A549 (cell line): ENCODE results near the gene RGS2. TPM values are rescaled to one million over a fixed set of nuclear protein-coding genes. Genes with fewer than 3 reads are reported as not detected.

Source experiments
- ATAC-seq, 2 experiments: fragments of 200-7000 bp in 1 of 2; fragments of >200 bp in 1 of 2; cut with Nextera tagmentation in 1 of 2; cut with Tn5 transposase in 1 of 2; 3 replicates each; pipeline versions ENCODE4 v1.8.0 to v1.9.1; 2018 to 2020; ENCODE audit warnings: mild to moderate bottlenecking in 1 of 2, moderate library complexity in 1 of 2
- CTCF ChIA-PET: fragments of 300-600 bp; sonication (Branson Sonifier 250); formaldehyde crosslinking; extraction: SDS; loops from one replicate; lab custom pipeline; 2021; ENCODE audit warnings: antibody characterized with exemption, inconsistent platforms; lab: Yijun Ruan, JAX
- POLR2A ChIA-PET: fragments of 350-600 bp; formaldehyde crosslinking; extraction: SDS; loops from one replicate; lab custom pipeline; 2021; ENCODE audit warnings: antibody characterized with exemption, inconsistent platforms; lab: Yijun Ruan, JAX
- DNase-seq, 2 experiments: peaks; one replicate each; pipeline versions ENCODE4 v3.0.0 to v3.0.0-alpha.2; 2011 to 2016; ENCODE audit warnings: low read depth in 1 of 2, low spot score in 1 of 2
- FAIRE-seq: peaks from 2 replicates; lab custom pipeline; 2011; peaks lifted over from hg19 to GRCh38; lab: Jason Lieb, UNC
- H3K27ac ChIP-seq, 2 experiments: fragments of >200 bp; sonication (Bioruptor Twin); formaldehyde crosslinking; 3 replicates each; pipeline ENCODE4 v1.5.1; 2016 to 2017
- H3K4me1 ChIP-seq: fragments of >200 bp; sonication (Bioruptor Twin); formaldehyde crosslinking; 3 replicates; pipeline ENCODE4 v1.6.1; 2016
- H3K4me2 ChIP-seq: fragments of >200 bp; sonication (Bioruptor Twin); formaldehyde crosslinking; 3 replicates; pipeline ENCODE4 v1.6.1; 2016
- H3K4me3 ChIP-seq: fragments of >200 bp; sonication (Bioruptor Twin); formaldehyde crosslinking; 3 replicates; pipeline ENCODE4 v1.5.1; 2016
- H3K9me3 ChIP-seq: fragments of >200 bp; sonication (Bioruptor Twin); formaldehyde crosslinking; 3 replicates; pipeline ENCODE4 v1.6.1; 2016
- ATOH8 ChIP-seq: fragments of 250-450 bp; sonication (Bioruptor Pico); IDR thresholded peaks from 2 replicates; pipeline ENCODE4 v1.5.0; 2020; ENCODE audit warnings: low read depth, mild to moderate bottlenecking, moderate library complexity
- BCL3 ChIP-seq: fragments of >200 bp; sonication (Bioruptor Twin); formaldehyde crosslinking; IDR thresholded peaks from 3 replicates; pipeline ENCODE4 v1.6.1; 2016
- CBX8 ChIP-seq: fragments of 200-600 bp; sonication (generic); IDR thresholded peaks from 2 replicates; pipeline ENCODE4 v1.6.1; 2016
- CHD4 ChIP-seq: fragments of 200-600 bp; sonication (generic); IDR thresholded peaks from 2 replicates; pipeline ENCODE4 v1.6.1; 2016; ENCODE audit warnings: antibody characterized with exemption, mild to moderate bottlenecking, borderline replicate concordance
- EHF ChIP-seq: fragments of 250-450 bp; sonication (Bioruptor Pico); IDR thresholded peaks from 2 replicates; pipeline ENCODE4 v1.5.0; 2020; ENCODE audit warnings: mild to moderate bottlenecking
- EHMT2 ChIP-seq: fragments of 200-600 bp; sonication (generic); IDR thresholded peaks from 2 replicates; pipeline ENCODE4 v1.6.1; 2016; ENCODE audit warnings: antibody characterized with exemption, low read depth, mild to moderate bottlenecking, moderate library complexity
- ESRRA ChIP-seq: fragments of 150-350 bp; IDR thresholded peaks from 2 replicates; pipeline ENCODE4 v1.6.1; 2014; ENCODE audit warnings: mild to moderate bottlenecking, low read length, borderline replicate concordance
- FOSB ChIP-seq: fragments of 250-450 bp; sonication (Bioruptor Pico); IDR thresholded peaks from 2 replicates; pipeline ENCODE4 v1.5.0; 2020; ENCODE audit warnings: mild to moderate bottlenecking, moderate library complexity
- FOSL2 ChIP-seq, 2 experiments: fragments of 450-650 bp in 1 of 2; fragments of >200 bp in 1 of 2; sonication (Bioruptor Twin) in 1 of 2; formaldehyde crosslinking; IDR thresholded peaks; 2 replicates each; pipeline versions ENCODE4 v1.5.0 to v1.6.1; 2016 to 2020; ENCODE audit warnings: mild to moderate bottlenecking in 1 of 2, moderate library complexity in 1 of 2
- GATA3 ChIP-seq: IDR thresholded peaks from 2 replicates; pipeline ENCODE4 v1.6.1; 2012; ENCODE audit warnings: borderline replicate concordance
- HOXA7 ChIP-seq: fragments of 250-450 bp; sonication (Bioruptor Pico); IDR thresholded peaks from 2 replicates; pipeline ENCODE4 v1.5.0; 2020; ENCODE audit warnings: mild to moderate bottlenecking, moderate library complexity
- HOXB5 ChIP-seq: fragments of 250-450 bp; sonication (Bioruptor Pico); IDR thresholded peaks from 2 replicates; pipeline ENCODE4 v1.5.0; 2020; ENCODE audit warnings: mild to moderate bottlenecking, moderate library complexity
- JUN ChIP-seq, 2 experiments: fragments of >200 bp; sonication (Bioruptor Twin); formaldehyde crosslinking; IDR thresholded peaks; 2 replicates in 1 of 2; 3 replicates in 1 of 2; pipeline ENCODE4 v1.6.1; 2016 to 2017
- JUNB ChIP-seq: fragments of >200 bp; sonication (Bioruptor Twin); formaldehyde crosslinking; IDR thresholded peaks from 2 replicates; pipeline ENCODE4 v1.6.1; 2016
- KDM1A ChIP-seq: fragments of 200-600 bp; sonication (generic); IDR thresholded peaks from 2 replicates; pipeline ENCODE4 v1.6.1; 2016; ENCODE audit warnings: low read depth, mild to moderate bottlenecking
- MAFK ChIP-seq: fragments of 450-650 bp; IDR thresholded peaks from 2 replicates; pipeline ENCODE4 v1.6.1; 2014; ENCODE audit not compliant: partially characterized antibody
- MAZ ChIP-seq: fragments of 150-350 bp; IDR thresholded peaks from 2 replicates; pipeline ENCODE4 v1.6.1; 2014; ENCODE audit warnings: antibody characterized with exemption, low read depth, low read length, borderline replicate concordance
- POLR2A ChIP-seq: IDR thresholded peaks from 2 replicates; pipeline ENCODE4 v1.6.1; 2012; ENCODE audit warnings: mild to moderate bottlenecking, low read length
- POLR2AphosphoS2 ChIP-seq: conservative IDR thresholded peaks from 2 replicates; pipeline ENCODE4 v1.6.1; 2012; ENCODE audit warnings: low read length, improper control_type of control experiment, inconsistent platforms
- RCOR1 ChIP-seq: fragments of 150-350 bp; IDR thresholded peaks from 2 replicates; pipeline ENCODE4 v1.6.1; 2014; ENCODE audit warnings: antibody characterized with exemption, low read length, low read depth
- RNF2 ChIP-seq: fragments of 200-600 bp; sonication (generic); IDR thresholded peaks from 2 replicates; pipeline ENCODE4 v1.6.1; 2016; ENCODE audit warnings: low read depth, mild to moderate bottlenecking, antibody characterized with exemption, moderate library complexity, borderline replicate concordance
- SREBF2 ChIP-seq: fragments of 450-650 bp; IDR thresholded peaks from 2 replicates; pipeline ENCODE4 v1.6.1; 2014; ENCODE audit warnings: mild to moderate bottlenecking, moderate library complexity
- TFCP2L1 ChIP-seq: fragments of 250-450 bp; sonication (Bioruptor Pico); IDR thresholded peaks from 2 replicates; pipeline ENCODE4 v1.5.0; 2021; ENCODE audit warnings: mild to moderate bottlenecking
- TP53 ChIP-seq: fragments of 250-450 bp; sonication (Bioruptor Pico); IDR thresholded peaks from 2 replicates; pipeline ENCODE4 v1.5.0; 2021; ENCODE audit warnings: mild to moderate bottlenecking, moderate library complexity
- ZC3H11A ChIP-seq: fragments of 450-650 bp; IDR thresholded peaks from 2 replicates; pipeline ENCODE4 v1.6.1; 2014; ENCODE audit warnings: antibody characterized with exemption, mild to moderate bottlenecking
- ZFP36 ChIP-seq: fragments of 450-650 bp; IDR thresholded peaks from 2 replicates; pipeline ENCODE4 v1.6.1; 2014; ENCODE audit warnings: borderline replicate concordance; ENCODE audit not compliant: partially characterized antibody
- WGBS: methylation state at CpG from one replicate; pipeline ENCODE4 v1.1.6; 2017; ENCODE audit errors: missing lambda C conversion rate; 5-methylcytosine and 5-hydroxymethylcytosine counted together
- polyA plus RNA-seq, 4 experiments: library from polyadenylated mRNA; depleted of rRNA in 3 of 4; stranded (reverse); fragments of >200 nt; fragmentation: RNase III in 1 of 4; extraction: RNeasy Plus Mini Kit Qiagen cat#74134 plus additional on column Dnase treatment in 1 of 4; gene quantifications; 2 replicates in 3 of 4; 3 replicates in 1 of 4; pipeline ENCODE4 v1.2.3, GENCODE V29; 2011 to 2017
- TF ChIP-seq, protein P1 (sequence below): IDR thresholded peaks from 2 replicates; pipeline ENCODE4 v1.6.1; 2012
- TF ChIP-seq, protein P2 (sequence below): fragments of 150-350 bp; IDR thresholded peaks from 2 replicates; pipeline ENCODE4 v1.6.1; 2014; ENCODE audit warnings: low read depth, mild to moderate bottlenecking, low read length
- TF ChIP-seq, protein P3 (sequence below): fragments of >200 bp; sonication (Bioruptor Twin); formaldehyde crosslinking; IDR thresholded peaks from 3 replicates; pipeline ENCODE4 v1.5.1; 2016

The RGS2 gene
- polyA plus RNA-seq, 2 of the 4 experiments (the other 2 are of a cell fraction): 20.1 to 26.5 TPM

GRCh38 chr1:192831706-192832355, 23.0 kb downstream of the RGS2 start:
- peak in 1 of 2 experiments; percentile 39; a peak in 1 of 6 replicates for ATAC-seq
- ChIA-PET POLR2A (no interaction called here), CTCF (interaction anchor here (1.2 kb wide), 1 partner anchor 151 kb away, joined by 3 read pairs; no protein-coding TSS in a partner anchor)
- FAIRE-seq: no peak
- Histone ChIP-seq H3K4me1 (peaks cover 12% of the 10 kb centered on the region), H3K27ac (no peak overlapping the region), H3K9me3 (no peaks in the 10 kb centered on the region), H3K4me3 (no peak overlapping the region), H3K4me2 (no peak overlapping the region)
- 59% methylated on average over 5 of the region's 5 CpGs for WGBS
- DNase-seq: no peak
- no peak for TF ChIP-seq FOSL2 (IDR thresholded peaks at IDR 0.05)
- TF ChIP-seq FOSL2 (CRISPR knock-in tag; IDR thresholded peaks at IDR 0.05): no peak
- TF ChIP-seq HOXA7: no peak
- TF ChIP-seq JUNB: no peak
- TF ChIP-seq GATA3: no peak
- no peak for TF ChIP-seq MAFK
- TF ChIP-seq CHD4: no peak
- TF ChIP-seq ZFP36: no peak

- Histone ChIP-seq H3K4me2 (no peak overlapping the region), H3K4me1 (peaks cover 6% of the 10 kb centered on the region), H3K27ac (peak overlapping the region in 1 of 2 experiments; percentile 3; a peak in 1 of 6 replicates), H3K9me3 (no peaks in the 10 kb centered on the region), H3K4me3 (no peak overlapping the region)
- FAIRE-seq (no peak), ATAC-seq (peak in 1 of 2 experiments; percentile 55; a peak in 3 of 6 replicates), DNase-seq (no peak)
- ChIA-PET CTCF (interaction anchor here (1.2 kb wide), 1 partner anchor 151 kb away, joined by 3 read pairs; no protein-coding TSS in a partner anchor), POLR2A (no interaction called here)
- TF ChIP-seq RNF2 (no peak), POLR2A (no peak), EHMT2 (no peak), CBX8 (no peak), BCL3 (no peak), POLR2AphosphoS2 (no peak), ESRRA (no peak), RCOR1 (no peak), SREBF2 (no peak), JUN (IDR thresholded peaks at IDR 0.05) (no peak), ZFP36 (no peak), TP53 (CRISPR knock-in tag) (no peak), EHF (CRISPR knock-in tag) (no peak), FOSB (CRISPR knock-in tag) (no peak), GATA3 (no peak)
- TF ChIP-seq, protein P1, sequence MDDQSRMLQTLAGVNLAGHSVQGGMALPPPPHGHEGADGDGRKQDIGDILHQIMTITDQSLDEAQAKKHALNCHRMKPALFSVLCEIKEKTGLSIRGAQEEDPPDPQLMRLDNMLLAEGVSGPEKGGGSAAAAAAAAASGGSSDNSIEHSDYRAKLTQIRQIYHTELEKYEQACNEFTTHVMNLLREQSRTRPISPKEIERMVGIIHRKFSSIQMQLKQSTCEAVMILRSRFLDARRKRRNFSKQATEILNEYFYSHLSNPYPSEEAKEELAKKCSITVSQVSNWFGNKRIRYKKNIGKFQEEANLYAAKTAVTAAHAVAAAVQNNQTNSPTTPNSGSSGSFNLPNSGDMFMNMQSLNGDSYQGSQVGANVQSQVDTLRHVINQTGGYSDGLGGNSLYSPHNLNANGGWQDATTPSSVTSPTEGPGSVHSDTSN: no peak
- TF ChIP-seq, protein P2, sequence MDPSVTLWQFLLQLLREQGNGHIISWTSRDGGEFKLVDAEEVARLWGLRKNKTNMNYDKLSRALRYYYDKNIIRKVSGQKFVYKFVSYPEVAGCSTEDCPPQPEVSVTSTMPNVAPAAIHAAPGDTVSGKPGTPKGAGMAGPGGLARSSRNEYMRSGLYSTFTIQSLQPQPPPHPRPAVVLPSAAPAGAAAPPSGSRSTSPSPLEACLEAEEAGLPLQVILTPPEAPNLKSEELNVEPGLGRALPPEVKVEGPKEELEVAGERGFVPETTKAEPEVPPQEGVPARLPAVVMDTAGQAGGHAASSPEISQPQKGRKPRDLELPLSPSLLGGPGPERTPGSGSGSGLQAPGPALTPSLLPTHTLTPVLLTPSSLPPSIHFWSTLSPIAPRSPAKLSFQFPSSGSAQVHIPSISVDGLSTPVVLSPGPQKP: no peak
- TF ChIP-seq, all 56 proteins: peak for 0
Measured at GRCh38 chr1:192832492-192832891, 23.7 kb downstream of the RGS2 start.

- no peak overlapping the region; a peak in 1 of 6 replicates for H3K27ac ChIP-seq
- DNase-seq (no peak), ATAC-seq (no peak), FAIRE-seq (no peak)
- no peak overlapping the region for H3K4me2 ChIP-seq
- WGBS: 66% methylated on average over 3 of the region's 3 CpGs
- no peaks in the 10 kb centered on the region for H3K4me1 ChIP-seq
- POLR2A ChIA-PET: no interaction called here
- no peak overlapping the region for H3K4me3 ChIP-seq
- H3K9me3 ChIP-seq: no peaks in the 10 kb centered on the region
- CTCF ChIA-PET: no interaction called here
- TF ChIP-seq ATOH8 (CRISPR knock-in tag) (no peak), TFCP2L1 (no peak), MAZ (no peak), POLR2AphosphoS2 (no peak), EHMT2 (no peak), JUNB (no peak), HOXB5 (no peak), KDM1A (no peak), POLR2A (no peak), RCOR1 (no peak), ZC3H11A (no peak)
- TF ChIP-seq, protein P3, sequence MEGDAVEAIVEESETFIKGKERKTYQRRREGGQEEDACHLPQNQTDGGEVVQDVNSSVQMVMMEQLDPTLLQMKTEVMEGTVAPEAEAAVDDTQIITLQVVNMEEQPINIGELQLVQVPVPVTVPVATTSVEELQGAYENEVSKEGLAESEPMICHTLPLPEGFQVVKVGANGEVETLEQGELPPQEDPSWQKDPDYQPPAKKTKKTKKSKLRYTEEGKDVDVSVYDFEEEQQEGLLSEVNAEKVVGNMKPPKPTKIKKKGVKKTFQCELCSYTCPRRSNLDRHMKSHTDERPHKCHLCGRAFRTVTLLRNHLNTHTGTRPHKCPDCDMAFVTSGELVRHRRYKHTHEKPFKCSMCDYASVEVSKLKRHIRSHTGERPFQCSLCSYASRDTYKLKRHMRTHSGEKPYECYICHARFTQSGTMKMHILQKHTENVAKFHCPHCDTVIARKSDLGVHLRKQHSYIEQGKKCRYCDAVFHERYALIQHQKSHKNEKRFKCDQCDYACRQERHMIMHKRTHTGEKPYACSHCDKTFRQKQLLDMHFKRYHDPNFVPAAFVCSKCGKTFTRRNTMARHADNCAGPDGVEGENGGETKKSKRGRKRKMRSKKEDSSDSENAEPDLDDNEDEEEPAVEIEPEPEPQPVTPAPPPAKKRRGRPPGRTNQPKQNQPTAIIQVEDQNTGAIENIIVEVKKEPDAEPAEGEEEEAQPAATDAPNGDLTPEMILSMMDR: no peak
Measured at GRCh38 chr1:192835116-192835515, 26.3 kb downstream of the RGS2 start.
